Breast epithelium (tissue), 4 donors: Measurements from ENCODE around the gene ZMYND15. TPM values are rescaled to one million over a fixed set of nuclear protein-coding genes. Genes with fewer than 3 reads are reported as not detected.

Experiments
- DNase-seq, 2 donors: peaks; one replicate each; pipeline ENCODE4 v3.0.0-alpha.2; 2019; ENCODE audit warnings: low spot score in 2 of 2
- H3K27ac ChIP-seq, 2 donors: fragments of 200-600 bp; sonication (generic) in 1 of 2; one replicate each; pipeline ENCODE4 v1.5.1; 2016 to 2019; ENCODE audit warnings: mild to moderate bottlenecking in 1 of 2
- H3K27me3 ChIP-seq, 2 donors: fragments of 200-600 bp; sonication (generic) in 1 of 2; one replicate each; pipeline versions ENCODE4 v1.5.1 to v1.6.0; 2017 to 2019; ENCODE audit warnings: control low read depth in 1 of 2, mild to moderate bottlenecking in 1 of 2
- H3K36me3 ChIP-seq: fragments of 200-600 bp; one replicate; pipeline ENCODE4 v1.5.1; 2019
- H3K4me1 ChIP-seq, 2 donors: fragments of 200-600 bp; sonication (generic); one replicate each; pipeline ENCODE4 v1.5.1; 2016 to 2019; ENCODE audit warnings: control low read depth in 1 of 2
- H3K4me3 ChIP-seq, 3 donors: fragments of 200-600 bp; sonication (generic); 1 replicate in 2 of 3; 2 replicates in 1 of 3; pipeline ENCODE4 v1.5.1; 2016 to 2019; ENCODE audit warnings: mild to moderate bottlenecking in 3 of 3, moderate library complexity in 2 of 3
- H3K9me3 ChIP-seq, 2 donors: fragments of 200-600 bp; sonication (generic) in 1 of 2; one replicate each; pipeline ENCODE4 v1.5.1; 2016 to 2019; ENCODE audit warnings: control low read depth in 1 of 2
- POLR2A ChIP-seq: fragments of 450-650 bp; IDR thresholded peaks from one replicate; pipeline ENCODE4 v1.6.1; 2016; ENCODE audit warnings: antibody characterized with exemption, mild to moderate bottlenecking, moderate library complexity
- POLR2AphosphoS5 ChIP-seq, 3 donors: sonication (generic); formaldehyde crosslinking; IDR thresholded peaks; one replicate each; pipeline ENCODE4 v1.6.1; 2017; ENCODE audit warnings: antibody characterized with exemption in 3 of 3
- intact Hi-C: fragments of 100-400 bp; cut with DNase I; formaldehyde crosslinking; loops from one replicate; pipeline ENCODE4 v1.15.1; 2023; ENCODE audit warnings: low total_unique reads
- total RNA-seq, 3 donors: library from RNA; depleted of rRNA; stranded (reverse); fragments of >200 nt; gene quantifications; one replicate each; pipeline ENCODE4 v1.1.0, GENCODE V29; 2016
- TF ChIP-seq, protein P1 (sequence below), 3 donors: fragments of 450-650 bp; IDR thresholded peaks; one replicate each; pipeline ENCODE4 v1.5.1; 2016 to 2017; ENCODE audit warnings: antibody characterized with exemption in 3 of 3, mild to moderate bottlenecking in 3 of 3, moderate library complexity in 3 of 3

ZMYND15 gene
- total RNA-seq, 3 donors from 2014 or later: 0.96 to 2.3 (median 0.98) TPM

DNA sequence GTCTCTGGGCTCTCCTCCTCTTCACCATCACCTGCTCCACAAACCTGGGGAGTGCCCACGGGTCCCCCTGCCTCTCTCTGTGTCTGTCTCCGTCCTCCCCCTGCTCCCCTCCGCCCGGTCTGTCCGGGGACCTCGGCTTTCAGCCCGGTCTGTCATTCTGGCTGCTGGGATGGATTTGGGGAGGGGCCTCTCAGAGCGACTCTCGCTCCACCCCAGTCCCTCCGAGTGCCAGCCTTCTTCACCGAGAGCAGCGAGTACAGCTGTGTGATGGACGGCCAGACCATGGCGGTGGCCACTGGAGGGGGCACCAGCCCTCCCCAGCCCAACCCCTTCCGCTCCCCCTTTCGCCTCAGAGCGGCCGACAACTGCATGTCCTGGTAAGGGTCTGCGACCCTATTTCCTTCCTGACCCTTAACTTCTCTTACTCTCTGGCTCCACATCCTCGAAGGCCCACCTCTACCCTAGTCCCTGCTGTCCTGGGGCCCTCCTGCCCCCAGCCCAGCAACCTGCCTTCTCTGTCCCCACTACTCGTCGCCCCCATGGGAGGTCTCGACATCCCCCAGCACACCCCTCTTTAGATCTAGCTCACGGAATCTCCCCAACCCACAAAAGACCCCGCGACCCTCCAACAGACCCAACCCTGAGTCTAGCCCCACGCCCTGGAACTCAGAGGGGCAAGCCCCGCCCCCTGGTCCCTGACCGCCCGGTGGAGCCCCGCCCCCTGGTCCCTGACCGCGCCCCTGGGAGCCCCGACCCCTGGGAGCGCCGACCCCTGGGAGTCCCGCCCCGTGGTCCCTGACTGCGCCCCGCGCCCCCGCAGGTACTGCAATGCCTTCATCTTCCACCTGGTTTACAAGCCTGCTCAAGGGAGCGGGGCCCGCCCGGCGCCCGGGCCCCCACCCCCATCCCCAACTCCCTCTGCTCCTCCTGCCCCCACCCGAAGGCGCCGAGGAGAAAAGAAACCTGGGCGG is 5.7 kb downstream of the ZMYND15 start:
- no peaks in the 10 kb centered on the region for H3K27me3 ChIP-seq
- TF ChIP-seq POLR2AphosphoS5 (IDR thresholded peaks at IDR 0.05): no peak
- TF ChIP-seq POLR2A: no peak
- TF ChIP-seq, protein P1, sequence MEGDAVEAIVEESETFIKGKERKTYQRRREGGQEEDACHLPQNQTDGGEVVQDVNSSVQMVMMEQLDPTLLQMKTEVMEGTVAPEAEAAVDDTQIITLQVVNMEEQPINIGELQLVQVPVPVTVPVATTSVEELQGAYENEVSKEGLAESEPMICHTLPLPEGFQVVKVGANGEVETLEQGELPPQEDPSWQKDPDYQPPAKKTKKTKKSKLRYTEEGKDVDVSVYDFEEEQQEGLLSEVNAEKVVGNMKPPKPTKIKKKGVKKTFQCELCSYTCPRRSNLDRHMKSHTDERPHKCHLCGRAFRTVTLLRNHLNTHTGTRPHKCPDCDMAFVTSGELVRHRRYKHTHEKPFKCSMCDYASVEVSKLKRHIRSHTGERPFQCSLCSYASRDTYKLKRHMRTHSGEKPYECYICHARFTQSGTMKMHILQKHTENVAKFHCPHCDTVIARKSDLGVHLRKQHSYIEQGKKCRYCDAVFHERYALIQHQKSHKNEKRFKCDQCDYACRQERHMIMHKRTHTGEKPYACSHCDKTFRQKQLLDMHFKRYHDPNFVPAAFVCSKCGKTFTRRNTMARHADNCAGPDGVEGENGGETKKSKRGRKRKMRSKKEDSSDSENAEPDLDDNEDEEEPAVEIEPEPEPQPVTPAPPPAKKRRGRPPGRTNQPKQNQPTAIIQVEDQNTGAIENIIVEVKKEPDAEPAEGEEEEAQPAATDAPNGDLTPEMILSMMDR (IDR thresholded peaks at IDR 0.05): no peak
- intact Hi-C loops: no loop called here

DNA sequence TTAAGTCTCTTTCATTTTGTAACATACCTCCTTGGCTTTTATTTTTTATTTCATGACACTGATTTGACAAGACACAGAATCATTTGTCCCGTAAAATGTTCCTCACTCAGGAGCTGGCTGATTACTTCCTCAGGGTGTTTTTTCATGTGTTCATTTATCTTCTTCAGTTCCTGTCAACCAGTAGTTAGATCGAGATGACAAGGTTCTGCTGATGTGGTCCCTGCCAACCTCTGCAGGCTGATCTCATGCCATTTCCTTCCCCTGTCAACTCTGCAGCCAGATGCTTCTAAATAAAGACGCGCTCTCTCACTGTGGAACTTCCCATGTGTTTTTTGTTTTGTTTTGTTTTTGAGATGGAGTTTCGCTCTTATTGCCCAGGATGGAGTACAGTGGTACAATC is 8.2 kb downstream of the ZMYND15 start:
- H3K4me1 ChIP-seq: no peaks in the 10 kb centered on the region
- no peaks in the 10 kb centered on the region for H3K36me3 ChIP-seq
- intact Hi-C loops: no loop called here
- DNase-seq: no peak
- no peaks in the 10 kb centered on the region for H3K9me3 ChIP-seq
- H3K27ac ChIP-seq: no peak overlapping the region
- H3K4me3 ChIP-seq: no peak overlapping the region
- TF ChIP-seq POLR2AphosphoS5 (IDR thresholded peaks at IDR 0.05) (no peak), POLR2A (no peak)
- TF ChIP-seq, protein P1 (IDR thresholded peaks at IDR 0.05): no peak
- peaks cover 0 to 2% of the 10 kb centered on the region in 2 donors for H3K27me3 ChIP-seq

More for the DNA sequence above, 5.7 kb downstream of the ZMYND15 start:
- H3K4me3 ChIP-seq: no peak overlapping the region
- H3K36me3 ChIP-seq: no peaks in the 10 kb centered on the region
- H3K27ac ChIP-seq: no peak overlapping the region
- no peaks in the 10 kb centered on the region for H3K9me3 ChIP-seq
- no peaks in the 10 kb centered on the region for H3K4me1 ChIP-seq
- no peak for DNase-seq

DNA sequence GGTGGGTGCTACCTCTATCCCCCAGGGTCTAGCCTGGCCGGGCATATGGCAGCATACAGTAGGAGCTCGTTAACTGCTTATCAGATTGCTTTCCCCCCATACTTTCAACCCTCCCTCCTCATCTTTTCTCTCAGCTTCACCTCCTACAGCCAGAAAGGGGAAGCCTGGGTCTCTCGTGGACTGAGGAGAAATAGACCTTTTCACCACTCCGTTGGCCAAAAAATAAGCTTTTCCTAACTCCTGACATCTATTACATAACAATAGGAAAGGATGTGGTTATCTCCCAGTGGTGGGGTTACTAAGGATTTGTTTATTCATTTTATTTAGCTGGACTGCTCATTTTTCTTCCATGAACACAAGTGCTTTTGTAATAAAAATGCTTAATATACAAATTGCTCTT is 9.1 kb downstream of the ZMYND15 start:
- intact Hi-C loops: no loop called here
- H3K27ac ChIP-seq: no peak overlapping the region
- H3K27me3 ChIP-seq: peaks cover 0 to 3% of the 10 kb centered on the region in 2 donors
- DNase-seq: no peak
- H3K36me3 ChIP-seq: no peaks in the 10 kb centered on the region
- no peaks in the 10 kb centered on the region for H3K4me1 ChIP-seq
- no peaks in the 10 kb centered on the region for H3K9me3 ChIP-seq
- TF ChIP-seq POLR2A (no peak), POLR2AphosphoS5 (IDR thresholded peaks at IDR 0.05) (no peak)
- TF ChIP-seq, protein P1 (IDR thresholded peaks at IDR 0.05): no peak
- H3K4me3 ChIP-seq: no peak overlapping the region

DNA sequence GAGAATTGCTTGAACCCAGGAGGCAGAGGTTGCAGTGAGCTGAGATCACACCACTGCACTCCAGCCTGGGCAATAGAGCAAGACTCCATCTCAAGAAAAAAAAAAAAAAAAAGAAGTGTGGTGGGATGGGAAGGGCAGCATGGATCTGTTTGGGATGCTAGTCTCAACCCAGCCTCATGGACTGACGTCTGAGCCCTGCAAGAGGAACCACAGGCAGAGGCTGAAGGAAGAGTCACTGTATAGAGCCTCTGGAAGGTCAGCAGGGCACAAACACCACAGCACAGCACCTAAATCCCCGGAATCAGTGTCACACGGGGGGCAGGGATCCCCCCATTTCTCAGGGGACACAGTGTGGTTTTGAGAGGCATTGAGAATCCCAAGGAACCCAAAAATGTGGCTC is 11.0 kb downstream of the ZMYND15 start:
- Histone ChIP-seq H3K4me1 (no peaks in the 10 kb centered on the region), H3K36me3 (no peaks in the 10 kb centered on the region), H3K4me3 (no peak overlapping the region), H3K9me3 (no peaks in the 10 kb centered on the region), H3K27me3 (peaks cover 0 to 3% of the 10 kb centered on the region in 2 donors), H3K27ac (no peak overlapping the region)
- TF ChIP-seq POLR2A: no peak
- no peak for TF ChIP-seq POLR2AphosphoS5 (IDR thresholded peaks at IDR 0.05)
- TF ChIP-seq, protein P1 (IDR thresholded peaks at IDR 0.05): no peak
- no peak for DNase-seq
- intact Hi-C loops: loop anchor here (10.0 kb wide), 1 partner anchor 1946 kb away; no protein-coding TSS in a partner anchor

DNA sequence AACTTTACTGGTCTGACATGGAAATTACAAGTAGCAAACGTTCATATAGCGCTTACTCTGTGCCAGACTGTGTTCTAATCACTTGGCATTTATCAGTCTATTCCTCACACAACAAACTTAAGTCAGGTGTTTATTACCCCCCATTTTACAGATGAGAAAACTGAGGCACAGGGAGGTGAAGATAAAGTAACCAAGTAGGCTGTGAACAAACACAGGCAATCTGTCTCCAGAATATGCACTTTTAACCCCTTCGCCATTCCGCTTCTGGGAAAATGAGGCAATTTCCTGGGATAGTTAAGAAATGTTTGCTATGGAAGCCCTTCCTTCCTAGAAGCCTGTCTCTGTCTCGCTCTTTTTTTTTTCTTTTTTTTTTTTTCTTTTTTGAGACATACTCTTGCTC is 12.3 kb downstream of the ZMYND15 start:
- intact Hi-C loops: loop anchor here (10.0 kb wide), 1 partner anchor 1947 kb away; no protein-coding TSS in a partner anchor

More for the DNA sequence above, 12.3 kb downstream of the ZMYND15 start:
- DNase-seq: no peak
- TF ChIP-seq POLR2AphosphoS5 (IDR thresholded peaks at IDR 0.05): no peak
- TF ChIP-seq POLR2A: no peak
- H3K36me3 ChIP-seq: no peaks in the 10 kb centered on the region
- no peaks in the 10 kb centered on the region for H3K9me3 ChIP-seq
- no peak overlapping the region for H3K4me3 ChIP-seq
- peaks cover 0 to 3% of the 10 kb centered on the region in 2 donors for H3K27me3 ChIP-seq
- H3K27ac ChIP-seq: no peak overlapping the region
- no peaks in the 10 kb centered on the region for H3K4me1 ChIP-seq
